Right hindlimb (tissue), 1 donor: ENCODE measurements around the gene PLA2G6.
"Not testable (repeated sequence)": the region's sequence is repeated elsewhere in the genome, so short reads cannot be mapped to it uniquely, and the experiment has no call there.

ENCODE experiments used
- DNase-seq: peaks from one replicate; pipeline ENCODE4 v3.0.0-alpha.2; 2018

The PLA2G6 gene

GRCh38 chr22:38164551-38164918, 17.1 kb downstream of the PLA2G6 start:
- DNase-seq, result no peak

- DNase-seq, result no peak
These were observed 17.6 kb downstream of the PLA2G6 start for GRCh38 chr22:38163844-38164550.

GRCh38 chr22:38162881-38163843, 18.5 kb downstream of the PLA2G6 start:
- DNase-seq, result no peak

- no peak for DNase-seq
These were observed 25.9 kb downstream of the PLA2G6 start for GRCh38 chr22:38155703-38156102.

GRCh38 chr22:38154563-38154915, 27.1 kb downstream of the PLA2G6 start:
- not testable (repeated sequence) for DNase-seq

GRCh38 chr22:38153821-38154562, 27.6 kb downstream of the PLA2G6 start:
- no peak for DNase-seq

GRCh38 chr22:38151126-38151500, 30.5 kb downstream of the PLA2G6 start:
- no peak for DNase-seq

GRCh38 chr22:38148245-38148644, 33.4 kb downstream of the PLA2G6 start:
- DNase-seq, result no peak

GRCh38 chr22:38146166-38146565, 35.5 kb downstream of the PLA2G6 start:
- not testable (repeated sequence) for DNase-seq

- DNase-seq, result no peak
These were observed 37.6 kb downstream of the PLA2G6 start for GRCh38 chr22:38144025-38144405.

GRCh38 chr22:38142606-38143005, 39.0 kb downstream of the PLA2G6 start:
- no peak for DNase-seq

- no peak for DNase-seq
These were observed 40.2 kb downstream of the PLA2G6 start for GRCh38 chr22:38141217-38141973.

GRCh38 chr22:38139901-38140300, 41.7 kb downstream of the PLA2G6 start:
- DNase-seq, result no peak

- DNase-seq, result no peak
These were observed 42.7 kb downstream of the PLA2G6 start for GRCh38 chr22:38138961-38139360.

GRCh38 chr22:38137876-38138687, 43.5 kb downstream of the PLA2G6 start:
- no peak for DNase-seq

GRCh38 chr22:38136607-38137006, 45.0 kb downstream of the PLA2G6 start:
- no peak for DNase-seq

GRCh38 chr22:38135133-38135706, 46.4 kb downstream of the PLA2G6 start:
- DNase-seq, result no peak

- DNase-seq, result no peak
These were observed 48.3 kb downstream of the PLA2G6 start for GRCh38 chr22:38133331-38133730.

- no peak for DNase-seq
These were observed 48.8 kb downstream of the PLA2G6 start for GRCh38 chr22:38132794-38133193.

- DNase-seq, result no peak
These were observed 49.5 kb downstream of the PLA2G6 start for GRCh38 chr22:38132136-38132535.

GRCh38 chr22:38131399-38131798, 50.2 kb downstream of the PLA2G6 start:
- no peak for DNase-seq
